Uterus (tissue), 4 donors: ENCODE results near the gene TSPO. TPM values are rescaled to one million over a fixed set of nuclear protein-coding genes. Genes with fewer than 3 reads are reported as not detected.

Source experiments
- DNase-seq, 2 donors: peaks; one replicate each; pipeline ENCODE4 v3.0.0-alpha.2; 2019 to 2020
- H3K27ac ChIP-seq, 2 donors: fragments of 200-600 bp; sonication (generic); 1 replicate in 1 of 2; 2 replicates in 1 of 2; pipeline ENCODE4 v1.5.1; 2016 to 2018
- H3K27me3 ChIP-seq, 2 donors: fragments of 200-600 bp; sonication (generic); one replicate each; pipeline ENCODE4 v1.5.1; 2018 to 2019; ENCODE audit warnings: control low read depth in 1 of 2
- H3K36me3 ChIP-seq, 2 donors: fragments of 200-600 bp; sonication (generic); one replicate each; pipeline ENCODE4 v1.5.1; 2019; ENCODE audit warnings: control low read depth in 1 of 2
- H3K4me1 ChIP-seq, 2 donors: fragments of 200-600 bp; sonication (generic); one replicate each; pipeline ENCODE4 v1.5.1; 2018 to 2019; ENCODE audit warnings: control low read depth in 1 of 2
- H3K4me3 ChIP-seq, 2 donors: fragments of 200-600 bp; sonication (generic); 1 replicate in 1 of 2; 2 replicates in 1 of 2; pipeline ENCODE4 v1.5.1; 2018 to 2019; ENCODE audit warnings: mild to moderate bottlenecking in 1 of 2
- H3K9me3 ChIP-seq, 2 donors: fragments of 200-600 bp; sonication (generic); one replicate each; pipeline ENCODE4 v1.5.1; 2019; ENCODE audit warnings: control low read depth in 1 of 2
- CTCF ChIP-seq, 4 experiments: fragments of 200-600 bp in 2 of 4; fragments of 450-650 bp in 2 of 4; sonication (generic) in 2 of 4; IDR thresholded peaks; one replicate each; pipeline ENCODE4 v1.5.1; 2016 to 2019; ENCODE audit warnings: antibody characterized with exemption in 4 of 4, mild to moderate bottlenecking in 2 of 4, moderate library complexity in 1 of 4
- POLR2A ChIP-seq, 2 donors: fragments of 450-650 bp; IDR thresholded peaks; one replicate each; pipeline ENCODE4 v1.6.1; 2016; ENCODE audit warnings: antibody characterized with exemption in 2 of 2, mild to moderate bottlenecking in 1 of 2, moderate library complexity in 1 of 2
- intact Hi-C: fragments of 100-400 bp; cut with DNase I; formaldehyde crosslinking; loops from one replicate; pipeline ENCODE4 v1.15.1; 2023; ENCODE audit warnings: low total_unique reads
- total RNA-seq, 4 donors: library from RNA; depleted of rRNA in 3 of 4; stranded (reverse); fragments of >200 nt in 3 of 4; gene quantifications; one replicate each; pipeline versions ENCODE4 v1.1.0 to v1.2.4, GENCODE V29; 2014 to 2023
- donor health status: DM: yes; HTN: yes; CAD: no.

The TSPO gene
- total RNA-seq, 4 donors from 2014 or later: 73.7 to 267 (median 148) TPM

GRCh38 chr22:43210631-43211515 lies 59.5 kb downstream of the TSPO start:
- intact Hi-C loops: no loop called here
- Histone ChIP-seq H3K27me3 (no peaks in the 10 kb centered on the region), H3K9me3 (no peaks in the 10 kb centered on the region), H3K36me3 (no peaks in the 10 kb centered on the region), H3K4me3 (no peak overlapping the region), H3K27ac (no peak overlapping the region), H3K4me1 (no peaks in the 10 kb centered on the region)
- no peak for DNase-seq
- TF ChIP-seq CTCF (IDR thresholded peaks at IDR 0.05) (no peak), POLR2A (IDR thresholded peaks at IDR 0.05) (no peak)

- H3K27me3 ChIP-seq: no peaks in the 10 kb centered on the region
- TF ChIP-seq CTCF (IDR thresholded peaks at IDR 0.05) (no peak), POLR2A (IDR thresholded peaks at IDR 0.05) (no peak)
- no peak overlapping the region for H3K4me3 ChIP-seq
- H3K36me3 ChIP-seq: no peaks in the 10 kb centered on the region
- H3K4me1 ChIP-seq: no peaks in the 10 kb centered on the region
- intact Hi-C loops: no loop called here
- DNase-seq: no peak
- H3K9me3 ChIP-seq: no peaks in the 10 kb centered on the region
- no peak overlapping the region for H3K27ac ChIP-seq
Observed at GRCh38 chr22:43211941-43212433, 60.6 kb downstream of the TSPO start.

GRCh38 chr22:43212434-43212952 lies 61.1 kb downstream of the TSPO start:
- Histone ChIP-seq H3K36me3 (no peaks in the 10 kb centered on the region), H3K27me3 (no peaks in the 10 kb centered on the region), H3K9me3 (no peaks in the 10 kb centered on the region), H3K27ac (no peak overlapping the region), H3K4me1 (no peaks in the 10 kb centered on the region), H3K4me3 (no peak overlapping the region)
- intact Hi-C loops: no loop called here
- TF ChIP-seq CTCF (IDR thresholded peaks at IDR 0.05): no peak
- TF ChIP-seq POLR2A (IDR thresholded peaks at IDR 0.05): no peak
- DNase-seq: no peak

Other genes with a start within 250 kb of the TSPO start
- gene PACSIN2, start 136.4 kb upstream of the TSPO start, total RNA-seq: 10 to 100 TPM; 34.4 to 66.1 (median 48.0) TPM
- 10 to 100 TPM in 1 of 4 donors, 1 to 10 TPM in 3; 3.6 to 12.5 (median 5.3) TPM for gene TTLL1, start 62.2 kb upstream of the TSPO start, total RNA-seq
- gene BIK, start 40.8 kb upstream of the TSPO start, total RNA-seq: under 1 TPM in 3 of 4 donors, not detected in 1; 0.49 to 0.77 (median 0.76) TPM
- 100 to 1,000 TPM in 1 of 4 donors, 10 to 100 TPM in 2, 1 to 10 TPM in 1; 7.6 to 102 (median 17.6) TPM for gene MCAT, start 8.2 kb upstream of the TSPO start, total RNA-seq
- 10 to 100 TPM in 2 of 4 donors, 1 to 10 TPM in 2; 6.7 to 29.7 (median 17.3) TPM for gene TTLL12, start 35.6 kb downstream of the TSPO start, total RNA-seq
- gene SCUBE1, start 191.8 kb downstream of the TSPO start, total RNA-seq: 1 to 10 TPM in 1 of 4 donors, under 1 TPM in 2, not detected in 1; 0.14 to 1.7 (median 0.26) TPM